Measurements from ENCODE around the gene GPC6.

DNA sequence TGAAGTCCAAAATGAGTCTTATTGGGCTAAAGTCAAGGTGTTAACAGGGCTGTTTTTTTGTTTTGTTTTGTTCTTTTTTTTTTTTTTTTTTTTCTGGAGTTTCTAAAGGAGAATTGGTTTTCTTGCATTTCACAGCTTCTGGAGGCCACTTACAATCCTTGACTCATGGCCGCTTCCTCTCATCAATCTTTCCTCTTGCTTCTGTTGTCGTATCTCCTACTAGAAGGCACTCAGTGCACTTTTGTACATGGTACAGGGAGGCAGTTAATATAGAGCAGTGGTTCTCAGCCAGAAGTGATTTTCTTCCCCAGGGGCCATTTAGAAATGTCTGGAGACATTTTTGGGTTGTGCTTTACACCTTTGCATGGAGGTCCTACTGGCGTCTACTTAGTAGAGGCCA, 706.3 kb downstream of the GPC6 start:
- TF ChIP-seq CTCF (IDR thresholded peaks at IDR 0.05; ENCODE audit: low read length) (no peak), EZH2 (IDR thresholded peaks at IDR 0.05; ENCODE audit: borderline replicate concordance, low read length) (no peak)

All from OCI-LY1 (cell line).